ENCODE results near the gene ABCE1. TPM values are rescaled to one million over a fixed set of nuclear protein-coding genes. Genes with fewer than 3 reads are reported as not detected.

ABCE1 gene
- polyA plus RNA-seq, 2 of the 4 experiments (the other 2 are of a cell fraction) = 113 to 120 TPM

DNA sequence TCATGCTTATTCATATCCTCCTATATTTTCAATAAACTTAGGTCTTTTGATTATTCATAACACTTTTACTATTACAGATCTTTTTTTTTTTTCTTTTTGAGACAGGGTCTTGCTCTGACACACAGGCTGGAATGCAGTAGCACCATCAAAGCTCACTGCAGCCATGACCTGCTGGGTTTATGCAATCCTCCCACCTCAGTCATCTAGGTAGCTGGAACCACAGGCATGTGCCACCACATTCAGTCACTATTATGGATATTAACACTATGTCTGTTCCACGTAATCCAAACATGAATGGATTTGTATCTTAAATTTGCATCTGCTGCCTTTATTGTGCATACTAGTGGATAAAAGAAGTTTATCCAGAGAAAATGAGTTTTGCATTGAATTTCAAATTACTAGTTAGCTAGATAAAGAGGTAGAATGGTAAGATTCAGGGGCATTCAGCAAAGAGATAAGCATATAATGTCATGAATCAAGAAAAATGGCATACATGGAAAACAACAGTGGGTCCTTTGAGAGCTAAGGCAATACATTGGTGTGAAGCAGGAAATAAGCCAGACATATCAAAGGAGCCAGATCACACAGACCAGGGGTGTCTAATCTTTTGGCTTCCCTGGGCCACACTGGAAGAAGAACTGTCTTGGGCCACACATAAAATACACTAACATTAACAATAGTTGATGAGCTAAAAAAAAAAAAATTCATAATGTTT is 14.1 kb upstream of the ABCE1 start:
- POLR2A ChIA-PET = interaction anchor here (0.6 to 1.0 kb wide), 2 partner anchors 14 to 84 kb away, joined by 3 to 4 read pairs; partner anchors contain the start of genes ABCE1 and ANAPC10
- H3K27ac ChIP-seq = no peak overlapping the region
- H3K4me1 ChIP-seq = no peaks in the 10 kb centered on the region
- CTCF ChIA-PET = interaction anchor here (1.4 kb wide), 1 partner anchor 14 kb away, joined by 5 read pairs; the partner anchor contains the start of genes ABCE1 and ANAPC10
- ATAC-seq = no peak
- no peak overlapping the region for H3K4me2 ChIP-seq
- no peak for DNase-seq (ENCODE audit: low read depth in 1 of 2, low spot score in 1 of 2)
- H3K9me3 ChIP-seq = no peaks in the 10 kb centered on the region
- FAIRE-seq = no peak
- TF ChIP-seq HOXB5 (CRISPR knock-in tag; IDR thresholded peaks at IDR 0.05) = no peak
- no peak for TF ChIP-seq EHF (CRISPR knock-in tag; IDR thresholded peaks at IDR 0.05)
- no peak for TF ChIP-seq POLR2A (IDR thresholded peaks at IDR 0.05; ENCODE audit: low read length)
- TF ChIP-seq, protein P1, sequence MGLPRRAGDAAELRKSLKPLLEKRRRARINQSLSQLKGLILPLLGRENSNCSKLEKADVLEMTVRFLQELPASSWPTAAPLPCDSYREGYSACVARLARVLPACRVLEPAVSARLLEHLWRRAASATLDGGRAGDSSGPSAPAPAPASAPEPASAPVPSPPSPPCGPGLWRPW (IDR thresholded peaks at IDR 0.05) = no peak
- no peak for TF ChIP-seq ZSCAN20 (CRISPR knock-in tag; IDR thresholded peaks at IDR 0.05)
- TF ChIP-seq MAFK (IDR thresholded peaks at IDR 0.05; ENCODE audit: partially characterized antibody) = no peak
- WGBS (ENCODE audit: missing lambda C conversion rate) = 100% methylated on average over 1 of the region's 1 CpG
- H3K4me3 ChIP-seq = no peak overlapping the region

DNA sequence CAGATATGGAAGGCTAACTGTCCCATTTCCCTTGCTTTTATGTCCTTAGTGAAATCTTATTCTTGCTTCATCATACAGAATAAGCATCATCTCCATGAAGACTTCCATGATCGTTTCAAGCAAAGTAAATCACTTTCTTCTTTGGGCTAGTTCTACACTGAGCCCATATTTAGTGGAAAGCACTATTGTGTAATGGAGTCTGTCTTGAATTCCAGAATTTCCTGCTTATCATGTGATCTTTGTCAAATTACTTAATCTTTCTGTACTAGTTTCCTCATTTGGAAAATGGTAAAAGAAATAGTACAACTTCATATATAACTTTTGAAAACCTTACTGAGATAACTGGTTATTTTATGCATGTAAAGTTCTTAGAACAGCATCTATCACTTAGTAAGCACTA is 7.7 kb upstream of the ABCE1 start:
- CTCF ChIA-PET = no interaction called here
- POLR2A ChIA-PET = no interaction called here
- 71% methylated on average over 1 of the region's 1 CpG for WGBS (ENCODE audit: missing lambda C conversion rate)

DNA sequence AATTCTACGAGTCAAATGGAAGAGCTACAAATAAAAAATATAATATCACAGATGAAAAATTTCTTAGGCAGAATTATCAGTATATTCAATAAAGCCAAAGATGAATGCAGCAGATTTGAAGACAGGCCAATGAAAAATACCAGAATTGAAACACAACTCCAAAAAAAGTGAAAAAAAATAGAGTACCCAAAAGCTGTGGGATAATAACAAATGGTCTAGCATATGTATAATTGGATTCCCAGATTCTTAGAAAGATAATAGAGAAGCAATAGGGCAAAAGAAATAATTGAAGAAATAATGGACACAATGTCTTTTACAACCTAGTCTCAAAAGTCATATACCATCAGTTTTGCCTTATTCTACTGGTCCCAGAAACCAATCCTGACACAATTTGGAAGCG is 4.5 kb upstream of the ABCE1 start:
- CTCF ChIA-PET = interaction anchor here (0.6 to 0.7 kb wide), 2 partner anchors 67 to 922 kb away, joined by 3 to 4 read pairs; no protein-coding TSS in a partner anchor
- FAIRE-seq = no peak

More for the DNA sequence above, 7.7 kb upstream of the ABCE1 start:
- ATAC-seq = no peak
- no peak for FAIRE-seq
- Histone ChIP-seq H3K4me3 (no peak overlapping the region), H3K27ac (no peak overlapping the region), H3K4me1 (no peaks in the 10 kb centered on the region), H3K9me3 (peaks cover 12% of the 10 kb centered on the region; the same call in 2 of the 3 replicates), H3K4me2 (no peak overlapping the region)
- DNase-seq (ENCODE audit: low read depth in 1 of 2, low spot score in 1 of 2) = no peak
- TF ChIP-seq CHD4 (IDR thresholded peaks at IDR 0.05; ENCODE audit: borderline replicate concordance) = no peak
- no peak for TF ChIP-seq FOSL2 (IDR thresholded peaks at IDR 0.05)
- no peak for TF ChIP-seq FOSL2 (CRISPR knock-in tag; IDR thresholded peaks at IDR 0.05)
- TF ChIP-seq ZNF302 (CRISPR knock-in tag; IDR thresholded peaks at IDR 0.05) = no peak
- TF ChIP-seq ZC3H11A (IDR thresholded peaks at IDR 0.05) = no peak
- TF ChIP-seq MAFK (IDR thresholded peaks at IDR 0.05; ENCODE audit: partially characterized antibody) = no peak
- TF ChIP-seq, protein P2, sequence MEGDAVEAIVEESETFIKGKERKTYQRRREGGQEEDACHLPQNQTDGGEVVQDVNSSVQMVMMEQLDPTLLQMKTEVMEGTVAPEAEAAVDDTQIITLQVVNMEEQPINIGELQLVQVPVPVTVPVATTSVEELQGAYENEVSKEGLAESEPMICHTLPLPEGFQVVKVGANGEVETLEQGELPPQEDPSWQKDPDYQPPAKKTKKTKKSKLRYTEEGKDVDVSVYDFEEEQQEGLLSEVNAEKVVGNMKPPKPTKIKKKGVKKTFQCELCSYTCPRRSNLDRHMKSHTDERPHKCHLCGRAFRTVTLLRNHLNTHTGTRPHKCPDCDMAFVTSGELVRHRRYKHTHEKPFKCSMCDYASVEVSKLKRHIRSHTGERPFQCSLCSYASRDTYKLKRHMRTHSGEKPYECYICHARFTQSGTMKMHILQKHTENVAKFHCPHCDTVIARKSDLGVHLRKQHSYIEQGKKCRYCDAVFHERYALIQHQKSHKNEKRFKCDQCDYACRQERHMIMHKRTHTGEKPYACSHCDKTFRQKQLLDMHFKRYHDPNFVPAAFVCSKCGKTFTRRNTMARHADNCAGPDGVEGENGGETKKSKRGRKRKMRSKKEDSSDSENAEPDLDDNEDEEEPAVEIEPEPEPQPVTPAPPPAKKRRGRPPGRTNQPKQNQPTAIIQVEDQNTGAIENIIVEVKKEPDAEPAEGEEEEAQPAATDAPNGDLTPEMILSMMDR (IDR thresholded peaks at IDR 0.05) = no peak
- no peak for TF ChIP-seq NFE2L2 (conservative IDR thresholded peaks at IDR 0.05; ENCODE audit: low read length)

DNA sequence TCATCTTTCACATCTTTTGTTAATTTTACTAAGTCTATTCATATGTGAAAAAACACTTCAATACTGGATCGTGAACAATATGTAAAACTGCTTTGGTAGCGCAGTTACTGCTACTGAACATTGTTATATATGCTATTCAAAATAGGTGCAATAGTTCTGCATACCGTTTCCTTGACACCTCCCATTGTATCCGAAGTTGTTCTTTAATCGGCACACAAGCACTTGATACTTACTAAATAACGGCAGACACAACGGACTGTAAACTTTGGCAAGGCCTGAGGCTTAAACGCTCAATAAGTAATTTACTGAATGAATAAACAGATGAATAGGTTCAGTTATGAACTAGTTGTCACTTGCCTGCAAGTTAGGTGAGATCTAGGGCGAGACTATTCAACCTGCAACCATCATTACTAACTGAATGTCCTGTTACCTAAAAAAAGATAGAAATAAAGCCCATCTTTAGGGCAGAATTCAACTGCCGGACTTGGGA is 735 bp upstream of the ABCE1 start:
- Histone ChIP-seq H3K27ac (peak overlapping the region; percentile 93 to 95), H3K4me2 (peak overlapping the region; percentile 83), H3K4me1 (peaks cover 23% of the 10 kb centered on the region), H3K9me3 (peaks cover 12% of the 10 kb centered on the region; the same call in 2 of the 3 replicates), H3K4me3 (peak overlapping the region; percentile 85)
- FAIRE-seq (no peak), ATAC-seq (no peak), DNase-seq (ENCODE audit: low read depth in 1 of 2, low spot score in 1 of 2) (no peak)
- 27% methylated on average over 10 of the region's 10 CpGs for WGBS (ENCODE audit: missing lambda C conversion rate)
- peak in 1 of 2 experiments; percentile 21; a peak in 1 of 5 replicates for TF ChIP-seq RAD21 (conservative IDR thresholded peaks at IDR 0.05 in 1 of 2, IDR thresholded peaks at IDR 0.05 in 1 of 2)
- TF ChIP-seq FOXS1 (CRISPR knock-in tag; IDR thresholded peaks at IDR 0.05) = no peak
- no peak for TF ChIP-seq HDAC2 (IDR thresholded peaks at IDR 0.05)
- POLR2A ChIA-PET = interaction anchor here (1.0 to 1.3 kb wide), 3 partner anchors 13 to 82 kb away, joined by 3 to 4 read pairs (median 4); no protein-coding TSS in a partner anchor
- CTCF ChIA-PET = interaction anchor here (1.0 to 1.4 kb wide), 2 partner anchors 13 to 15 kb away, joined by 4 to 5 read pairs; no protein-coding TSS in a partner anchor

More for the DNA sequence above, 4.5 kb upstream of the ABCE1 start:
- Histone ChIP-seq H3K9me3 (peaks cover 12% of the 10 kb centered on the region; the same call in 2 of the 3 replicates), H3K27ac (no peak overlapping the region), H3K4me2 (no peak overlapping the region), H3K4me3 (no peak overlapping the region), H3K4me1 (peaks cover 5% of the 10 kb centered on the region)
- ATAC-seq = no peak
- 85% methylated on average over 2 of the region's 2 CpGs for WGBS (ENCODE audit: missing lambda C conversion rate)
- TF ChIP-seq, protein P3, sequence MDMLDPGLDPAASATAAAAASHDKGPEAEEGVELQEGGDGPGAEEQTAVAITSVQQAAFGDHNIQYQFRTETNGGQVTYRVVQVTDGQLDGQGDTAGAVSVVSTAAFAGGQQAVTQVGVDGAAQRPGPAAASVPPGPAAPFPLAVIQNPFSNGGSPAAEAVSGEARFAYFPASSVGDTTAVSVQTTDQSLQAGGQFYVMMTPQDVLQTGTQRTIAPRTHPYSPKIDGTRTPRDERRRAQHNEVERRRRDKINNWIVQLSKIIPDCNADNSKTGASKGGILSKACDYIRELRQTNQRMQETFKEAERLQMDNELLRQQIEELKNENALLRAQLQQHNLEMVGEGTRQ (IDR thresholded peaks at IDR 0.05) = no peak
- POLR2A ChIA-PET = no interaction called here
- no peak for DNase-seq (ENCODE audit: low read depth in 1 of 2, low spot score in 1 of 2)

All from A549 (cell line).